ENCODE measurements around the gene CPEB1. TPM values are rescaled to one million over a fixed set of nuclear protein-coding genes. Genes with fewer than 3 reads are reported as not detected.

The CPEB1 gene
- total RNA-seq, 2 donors from 2014 or later, result 1.8 to 3.1 TPM

Other genes with a start within 250 kb of the CPEB1 start
- gene GOLGA6L9, start 217.5 kb downstream of the CPEB1 start, total RNA-seq, result under 1 TPM; 0.92 to 0.97 TPM
- gene RPS17, start 106.9 kb downstream of the CPEB1 start, total RNA-seq, result 100 to 1,000 TPM; 888 to 970 TPM
- gene AP3B2, start 62.5 kb upstream of the CPEB1 start, total RNA-seq, result 1 to 10 TPM in 1 of 2 donors, under 1 TPM in 1; 0.34 to 1.4 TPM
- gene FSD2, start 158.7 kb upstream of the CPEB1 start, total RNA-seq, result 10 to 100 TPM; 47.7 to 94.3 TPM
- gene WHAMM, start 162.3 kb upstream of the CPEB1 start, total RNA-seq, result 1 to 10 TPM; 6.3 to 7.2 TPM

All from left cardiac atrium (tissue), 2 donors.